ENCODE measurements around the gene VAV2.

VAV2 gene

GRCh38 chr9:134036130-134036529 lies 44.0 kb upstream of the VAV2 start:
- in situ Hi-C loops (cut with HindIII; ENCODE audit: low sequenced_read_pairs), result no loop called here
- no peak overlapping the region for H3K4me3 ChIP-seq (ENCODE audit: low read depth, low read length)
- no peak for DNase-seq (ENCODE audit: low read depth)
- no peak for TF ChIP-seq CTCF (IDR thresholded peaks at IDR 0.05; ENCODE audit: low read depth, low read length, missing control alignments)

GRCh38 chr9:134035041-134036039 lies 43.2 kb upstream of the VAV2 start:
- no peak overlapping the region for H3K4me3 ChIP-seq (ENCODE audit: low read depth, low read length)
- in situ Hi-C loops (cut with HindIII; ENCODE audit: low sequenced_read_pairs), result no loop called here
- no peak for DNase-seq (ENCODE audit: low read depth)
- TF ChIP-seq CTCF (IDR thresholded peaks at IDR 0.05; ENCODE audit: low read depth, low read length, missing control alignments), result no peak

GRCh38 chr9:134034215-134035040 lies 42.3 kb upstream of the VAV2 start:
- TF ChIP-seq CTCF (IDR thresholded peaks at IDR 0.05; ENCODE audit: low read depth, low read length, missing control alignments), result no peak
- no peak for DNase-seq (ENCODE audit: low read depth)
- in situ Hi-C loops (cut with HindIII; ENCODE audit: low sequenced_read_pairs), result no loop called here

GRCh38 chr9:134033516-134034214 lies 41.5 kb upstream of the VAV2 start:
- no peak for DNase-seq (ENCODE audit: low read depth)
- in situ Hi-C loops (cut with HindIII; ENCODE audit: low sequenced_read_pairs), result no loop called here
- no peak overlapping the region for H3K4me3 ChIP-seq (ENCODE audit: low read depth, low read length)
- TF ChIP-seq CTCF (IDR thresholded peaks at IDR 0.05; ENCODE audit: low read depth, low read length, missing control alignments), result no peak

More at GRCh38 chr9:134034215-134035040, 42.3 kb upstream of the VAV2 start:
- no peak overlapping the region for H3K4me3 ChIP-seq (ENCODE audit: low read depth, low read length)

DNA sequence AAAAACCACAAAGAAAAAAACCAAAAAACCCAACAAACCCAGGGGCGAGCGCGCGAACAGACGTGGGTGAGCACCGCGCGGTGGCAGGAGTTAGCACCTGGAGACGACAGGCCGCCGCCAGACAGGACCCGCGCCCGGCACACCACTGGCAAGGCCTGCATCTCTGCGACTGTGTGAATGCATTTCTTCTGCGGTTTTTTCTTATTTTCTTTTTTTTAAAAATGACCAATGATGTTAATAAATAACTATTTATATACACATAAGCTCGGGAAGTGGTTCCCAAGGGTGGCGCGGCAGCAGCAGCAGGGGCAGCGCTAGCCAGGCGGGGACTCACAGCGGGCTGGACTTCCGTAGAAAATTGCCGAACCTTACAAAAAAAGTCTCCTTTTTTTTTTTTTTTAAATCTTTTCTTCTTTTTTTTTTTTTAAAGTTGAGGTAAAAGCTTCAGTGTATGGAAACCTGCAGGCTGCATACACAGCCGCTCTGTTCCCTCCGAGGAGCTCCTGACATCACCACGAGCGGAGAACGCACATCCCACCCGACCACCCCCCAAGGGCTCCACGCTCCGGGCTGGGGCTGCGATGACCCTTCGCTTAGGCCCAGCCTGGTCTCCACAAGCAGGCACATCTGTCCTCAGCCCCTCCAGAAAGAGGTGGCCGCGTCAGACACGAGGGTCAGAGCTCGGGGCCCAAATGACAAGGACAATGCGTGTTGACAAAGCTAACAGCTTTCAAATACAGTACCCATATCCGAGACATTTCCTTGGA lies 40.5 kb upstream of the VAV2 start:
- no peak for TF ChIP-seq CTCF (IDR thresholded peaks at IDR 0.05; ENCODE audit: low read depth, low read length, missing control alignments)
- in situ Hi-C loops (cut with HindIII; ENCODE audit: low sequenced_read_pairs), result no loop called here
- H3K4me3 ChIP-seq (ENCODE audit: low read depth, low read length), result no peak overlapping the region
- no peak for DNase-seq (ENCODE audit: low read depth)

All from astrocyte of the cerebellum (primary cell).